Ovary (tissue), 3 donors: ENCODE results near the gene LIMCH1.

Experiments used
- EP300 ChIP-seq: sonication (generic); formaldehyde crosslinking; IDR thresholded peaks from one replicate; pipeline ENCODE4 v1.6.1; 2017; ENCODE audit warnings: antibody characterized with exemption
- POLR2A ChIP-seq: fragments of 450-650 bp; IDR thresholded peaks from one replicate; pipeline ENCODE4 v1.6.1; 2017; ENCODE audit warnings: antibody characterized with exemption, mild to moderate bottlenecking, moderate library complexity
- TF ChIP-seq, protein P1 (sequence below), 3 donors: fragments of 450-650 bp in 2 of 3; fragments of 200-600 bp in 1 of 3; IDR thresholded peaks; one replicate each; pipeline versions ENCODE4 v1.5.1 to v1.8.0; 2016 to 2022; ENCODE audit warnings: antibody characterized with exemption in 3 of 3, mild to moderate bottlenecking in 1 of 3
- donor health status: DM: no; HTN: no; CAD: no.

DNA sequence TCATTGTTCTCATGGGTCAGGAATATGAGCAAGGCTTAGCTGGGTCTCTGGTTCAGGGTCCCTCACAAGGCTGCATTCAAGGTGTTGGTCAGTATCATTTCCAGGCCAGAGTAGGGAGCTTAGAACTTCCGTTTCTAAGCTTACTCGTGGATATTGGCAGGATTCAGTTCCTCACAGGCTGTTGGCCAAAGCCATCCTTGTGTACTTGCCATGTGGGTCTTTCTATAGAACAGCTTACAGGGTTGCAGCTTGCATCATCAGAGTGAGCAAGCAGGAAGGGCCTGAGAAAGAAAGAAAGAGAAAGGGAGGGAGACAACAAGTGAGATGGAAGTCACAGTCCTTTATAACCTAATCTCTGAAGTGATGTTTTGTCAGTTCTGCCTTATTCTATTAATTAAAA is 5.1 kb upstream of the LIMCH1 start:
- TF ChIP-seq, protein P1, sequence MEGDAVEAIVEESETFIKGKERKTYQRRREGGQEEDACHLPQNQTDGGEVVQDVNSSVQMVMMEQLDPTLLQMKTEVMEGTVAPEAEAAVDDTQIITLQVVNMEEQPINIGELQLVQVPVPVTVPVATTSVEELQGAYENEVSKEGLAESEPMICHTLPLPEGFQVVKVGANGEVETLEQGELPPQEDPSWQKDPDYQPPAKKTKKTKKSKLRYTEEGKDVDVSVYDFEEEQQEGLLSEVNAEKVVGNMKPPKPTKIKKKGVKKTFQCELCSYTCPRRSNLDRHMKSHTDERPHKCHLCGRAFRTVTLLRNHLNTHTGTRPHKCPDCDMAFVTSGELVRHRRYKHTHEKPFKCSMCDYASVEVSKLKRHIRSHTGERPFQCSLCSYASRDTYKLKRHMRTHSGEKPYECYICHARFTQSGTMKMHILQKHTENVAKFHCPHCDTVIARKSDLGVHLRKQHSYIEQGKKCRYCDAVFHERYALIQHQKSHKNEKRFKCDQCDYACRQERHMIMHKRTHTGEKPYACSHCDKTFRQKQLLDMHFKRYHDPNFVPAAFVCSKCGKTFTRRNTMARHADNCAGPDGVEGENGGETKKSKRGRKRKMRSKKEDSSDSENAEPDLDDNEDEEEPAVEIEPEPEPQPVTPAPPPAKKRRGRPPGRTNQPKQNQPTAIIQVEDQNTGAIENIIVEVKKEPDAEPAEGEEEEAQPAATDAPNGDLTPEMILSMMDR (IDR thresholded peaks at IDR 0.05) = no peak
- TF ChIP-seq POLR2A (no peak), EP300 (no peak)
